ENCODE data around the gene ADAMTSL2.

DNA sequence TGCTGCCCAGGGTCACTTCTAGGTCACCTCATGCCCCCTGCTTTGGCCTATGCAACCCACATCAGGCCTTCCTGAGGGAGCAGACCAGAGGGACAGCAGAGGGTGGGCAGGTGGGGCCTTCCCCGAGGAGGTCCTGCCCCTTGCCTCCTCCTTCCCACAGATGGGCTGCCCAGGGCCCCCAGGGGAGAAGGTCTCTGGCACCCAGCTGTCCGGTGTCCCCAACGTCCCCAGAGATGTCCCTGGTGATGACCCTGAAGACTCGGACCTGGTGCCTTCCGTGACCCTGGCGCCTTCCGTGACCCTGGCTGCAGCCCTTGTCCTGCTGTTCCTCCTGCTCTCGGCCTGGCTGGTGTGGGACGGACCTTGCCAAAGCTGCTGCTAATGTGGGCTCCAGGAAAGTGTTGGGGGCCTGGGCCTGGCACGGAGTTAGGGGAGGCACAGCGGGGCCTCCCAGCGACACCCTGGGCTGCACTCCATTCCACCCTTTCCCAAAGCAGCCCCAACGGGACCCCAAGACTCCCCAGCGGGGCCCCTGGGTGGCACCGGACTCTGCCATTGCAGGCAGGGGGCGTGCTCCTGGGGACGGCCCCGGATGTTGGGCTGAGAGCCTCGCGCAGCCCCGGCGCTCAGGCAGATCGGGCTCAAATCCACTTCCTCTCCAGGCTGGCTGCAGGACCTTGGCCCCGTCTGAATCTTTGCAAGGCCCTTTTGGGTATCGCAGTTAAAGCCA, 48.8 kb upstream of the ADAMTSL2 start:
- TF ChIP-seq EP300 (IDR thresholded peaks at IDR 0.05) (no peak), POLR2A (IDR thresholded peaks at IDR 0.05) (no peak)
- TF ChIP-seq, protein P1, sequence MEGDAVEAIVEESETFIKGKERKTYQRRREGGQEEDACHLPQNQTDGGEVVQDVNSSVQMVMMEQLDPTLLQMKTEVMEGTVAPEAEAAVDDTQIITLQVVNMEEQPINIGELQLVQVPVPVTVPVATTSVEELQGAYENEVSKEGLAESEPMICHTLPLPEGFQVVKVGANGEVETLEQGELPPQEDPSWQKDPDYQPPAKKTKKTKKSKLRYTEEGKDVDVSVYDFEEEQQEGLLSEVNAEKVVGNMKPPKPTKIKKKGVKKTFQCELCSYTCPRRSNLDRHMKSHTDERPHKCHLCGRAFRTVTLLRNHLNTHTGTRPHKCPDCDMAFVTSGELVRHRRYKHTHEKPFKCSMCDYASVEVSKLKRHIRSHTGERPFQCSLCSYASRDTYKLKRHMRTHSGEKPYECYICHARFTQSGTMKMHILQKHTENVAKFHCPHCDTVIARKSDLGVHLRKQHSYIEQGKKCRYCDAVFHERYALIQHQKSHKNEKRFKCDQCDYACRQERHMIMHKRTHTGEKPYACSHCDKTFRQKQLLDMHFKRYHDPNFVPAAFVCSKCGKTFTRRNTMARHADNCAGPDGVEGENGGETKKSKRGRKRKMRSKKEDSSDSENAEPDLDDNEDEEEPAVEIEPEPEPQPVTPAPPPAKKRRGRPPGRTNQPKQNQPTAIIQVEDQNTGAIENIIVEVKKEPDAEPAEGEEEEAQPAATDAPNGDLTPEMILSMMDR (IDR thresholded peaks at IDR 0.05) = no peak

Measured in tibial nerve (tissue), 4 donors.